Measurements from ENCODE around the gene EXOC6B.

Gene EXOC6B

DNA sequence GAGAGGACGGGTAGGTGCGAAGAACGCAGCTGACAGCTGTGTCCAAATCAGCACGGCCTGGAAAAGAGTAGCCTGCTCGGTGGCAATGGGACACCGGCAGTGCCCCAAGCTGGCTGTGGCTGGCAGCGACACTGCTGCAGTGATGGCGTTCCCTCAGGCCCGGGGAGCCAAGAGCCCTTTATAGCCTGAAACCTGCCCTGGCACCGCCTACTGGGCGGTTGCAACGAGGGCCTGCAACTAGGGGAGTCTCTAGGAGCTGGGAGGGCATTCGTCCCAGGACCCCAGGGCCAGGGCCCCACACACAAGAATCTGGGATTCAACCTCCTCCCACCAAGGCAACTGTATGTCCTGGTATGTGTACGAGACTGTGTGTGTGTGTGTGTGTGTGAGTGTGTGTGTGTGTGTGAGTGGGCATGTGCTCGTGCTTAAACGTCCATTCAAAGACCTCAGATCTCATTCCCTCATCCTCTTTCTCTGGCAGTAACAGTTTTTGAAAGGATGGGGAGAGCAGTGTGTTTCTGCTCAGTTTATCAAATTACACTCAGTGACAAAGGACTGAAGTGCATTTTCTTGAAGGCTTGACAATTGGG is 671.4 kb downstream of the EXOC6B start:
- DNase-seq (ENCODE audit: low spot score in 2 of 2) = no peak
- no peaks in the 10 kb centered on the region for H3K9me3 ChIP-seq
- no peaks in the 10 kb centered on the region for H3K36me3 ChIP-seq (replicated peaks)
- H3K4me1 ChIP-seq = peaks cover under 1% of the 10 kb centered on the region
- H3K4me3 ChIP-seq = no peak overlapping the region
- in situ Hi-C loops (cut with MboI; ENCODE audit: low sequenced_read_pairs) = loop anchor here (5.0 to 25.0 kb wide), 3 partner anchors 227 to 607 kb away; no protein-coding TSS in a partner anchor
- H3K27me3 ChIP-seq (ENCODE audit: low read depth) = peaks cover 18% of the 10 kb centered on the region

DNA sequence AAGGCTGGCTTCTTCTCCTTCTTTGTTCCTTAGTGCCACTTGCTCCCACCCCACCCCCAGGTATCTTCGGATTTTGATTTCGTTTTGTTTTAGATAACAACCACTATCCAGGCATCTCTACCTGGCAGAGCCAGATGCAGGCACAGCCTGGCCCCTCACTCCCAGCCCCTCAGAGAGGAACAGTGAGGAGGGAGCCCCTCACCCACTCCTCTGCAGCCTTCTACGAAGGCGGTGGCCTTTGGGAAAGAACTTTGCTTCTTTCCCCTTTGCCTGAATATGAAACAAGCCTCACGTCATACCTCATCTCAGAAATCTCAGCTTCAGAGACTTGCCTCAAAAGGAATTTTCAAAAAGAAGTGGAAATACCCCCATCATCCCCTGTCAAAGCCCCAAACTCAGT is 671.9 kb downstream of the EXOC6B start:
- Histone ChIP-seq H3K36me3 (replicated peaks) (no peaks in the 10 kb centered on the region), H3K27me3 (ENCODE audit: low read depth) (peaks cover 23% of the 10 kb centered on the region), H3K9me3 (no peaks in the 10 kb centered on the region), H3K4me3 (no peak overlapping the region), H3K4me1 (peaks cover 3% of the 10 kb centered on the region)
- in situ Hi-C loops (cut with MboI; ENCODE audit: low sequenced_read_pairs) = loop anchor here (5.0 to 25.0 kb wide), 3 partner anchors 227 to 607 kb away; no protein-coding TSS in a partner anchor
- DNase-seq (ENCODE audit: low spot score in 2 of 2) = no peak

DNA sequence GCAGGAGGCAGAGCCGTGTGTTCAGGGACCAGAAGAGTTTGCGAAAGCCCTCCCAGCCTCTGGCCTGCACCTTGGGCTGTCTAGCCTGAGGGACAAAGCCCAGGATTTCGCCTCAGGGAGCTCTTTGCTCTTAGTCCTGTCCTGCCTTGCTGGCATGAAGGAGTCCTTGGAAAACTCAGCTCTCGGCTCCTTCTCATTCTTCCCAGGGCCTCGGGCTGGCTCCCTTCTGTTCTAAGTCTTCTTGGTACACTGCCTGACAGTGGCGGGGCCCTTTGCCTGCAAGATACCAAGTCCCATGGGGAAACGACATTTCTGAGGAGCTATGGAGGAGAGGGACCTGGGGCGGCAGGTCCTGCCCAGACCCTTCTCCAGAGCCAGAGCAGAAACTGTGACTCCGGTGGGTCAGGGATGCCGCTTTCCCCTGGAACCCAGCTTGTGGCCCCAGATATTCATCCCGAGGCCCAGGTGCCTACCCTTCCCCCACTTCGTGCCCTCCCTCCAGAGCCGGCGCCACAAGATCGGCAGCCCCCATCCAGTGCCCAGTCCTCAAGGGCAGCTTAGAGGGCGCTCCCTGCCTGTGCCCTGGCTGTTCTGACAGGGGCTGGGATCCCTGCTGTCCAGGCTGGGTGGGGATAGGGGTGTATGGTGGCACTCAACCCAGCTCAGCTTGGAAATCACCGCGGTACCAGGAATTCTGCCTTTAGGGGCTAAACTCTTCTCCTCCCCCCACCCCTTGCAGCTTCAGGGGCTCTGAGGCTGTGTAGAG is 672.6 kb downstream of the EXOC6B start:
- Histone ChIP-seq H3K9me3 (no peaks in the 10 kb centered on the region), H3K27me3 (ENCODE audit: low read depth) (peaks cover 23% of the 10 kb centered on the region), H3K4me3 (no peak overlapping the region), H3K36me3 (replicated peaks) (no peaks in the 10 kb centered on the region), H3K4me1 (peaks cover 3% of the 10 kb centered on the region)
- DNase-seq (ENCODE audit: low spot score in 2 of 2) = no peak
- in situ Hi-C loops (cut with MboI; ENCODE audit: low sequenced_read_pairs) = loop anchor here (5.0 to 25.0 kb wide), 3 partner anchors 226 to 606 kb away; no protein-coding TSS in a partner anchor

DNA sequence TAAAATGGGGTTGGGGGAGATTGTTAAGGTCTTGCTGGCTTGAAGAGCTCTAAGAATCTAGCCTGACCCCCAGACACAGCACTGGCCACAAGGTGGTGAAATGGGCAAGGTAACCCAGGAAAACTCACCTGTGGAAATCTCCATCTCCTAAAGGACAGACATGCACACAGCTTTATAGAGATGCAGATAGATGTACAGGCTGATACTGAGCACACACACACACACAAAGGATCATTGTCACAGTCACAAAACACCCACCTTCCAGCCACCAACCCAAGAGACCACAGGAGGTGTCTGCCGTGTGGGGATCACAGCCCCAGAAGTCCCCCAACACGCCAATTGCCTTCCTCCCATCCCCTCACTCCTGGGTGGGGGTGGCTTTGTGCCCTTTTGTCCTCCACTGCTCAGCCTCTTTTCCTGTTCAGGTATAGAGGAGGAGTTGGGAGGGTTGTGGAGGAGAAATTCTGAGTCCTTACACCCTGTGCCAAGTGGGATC is 674.9 kb downstream of the EXOC6B start:
- in situ Hi-C loops (cut with MboI; ENCODE audit: low sequenced_read_pairs) = loop anchor here (5.0 to 25.0 kb wide), 3 partner anchors 224 to 604 kb away; no protein-coding TSS in a partner anchor
- H3K4me1 ChIP-seq = peaks cover 5% of the 10 kb centered on the region
- no peaks in the 10 kb centered on the region for H3K36me3 ChIP-seq (replicated peaks)
- H3K4me3 ChIP-seq = no peak overlapping the region
- H3K9me3 ChIP-seq = no peaks in the 10 kb centered on the region
- DNase-seq (ENCODE audit: low spot score in 2 of 2) = no peak
- H3K27me3 ChIP-seq (ENCODE audit: low read depth) = peaks cover 16% of the 10 kb centered on the region

DNA sequence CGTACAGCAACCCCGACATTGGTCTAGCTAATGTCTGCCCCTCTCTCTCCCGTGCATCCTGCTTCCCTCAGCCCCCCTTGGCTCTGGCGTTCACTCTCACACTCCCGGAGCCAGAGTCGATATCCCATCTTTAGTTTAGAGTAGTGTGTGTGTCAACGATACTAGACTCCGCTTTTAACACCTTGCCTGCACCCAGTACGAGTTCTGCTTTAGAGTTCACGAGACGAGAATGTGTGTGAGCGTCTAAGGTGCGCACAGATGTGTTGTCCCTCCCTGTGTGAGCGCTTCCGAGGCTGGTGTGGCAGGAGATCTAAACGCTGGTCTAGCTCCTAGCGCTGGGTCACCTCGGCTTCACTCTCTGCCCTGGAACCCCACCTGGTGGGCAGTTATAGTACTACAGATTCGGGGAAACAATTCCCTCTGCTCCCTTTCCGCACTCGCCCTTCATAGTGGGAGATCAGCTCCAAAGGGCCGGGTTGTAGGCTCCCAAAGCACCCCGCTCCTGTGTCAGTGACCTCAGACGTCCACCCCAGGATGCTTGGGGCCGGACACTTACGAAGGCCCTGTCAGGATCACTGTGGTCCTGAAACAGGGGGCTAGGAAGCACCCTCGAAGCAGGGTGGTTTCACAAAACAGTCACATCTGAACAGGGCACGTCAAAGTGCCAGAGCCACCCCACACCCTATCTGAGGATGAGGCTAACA is 675.5 kb downstream of the EXOC6B start:
- H3K9me3 ChIP-seq = no peaks in the 10 kb centered on the region
- no peak overlapping the region for H3K4me3 ChIP-seq
- peaks cover 5% of the 10 kb centered on the region for H3K4me1 ChIP-seq
- in situ Hi-C loops (cut with MboI; ENCODE audit: low sequenced_read_pairs) = loop anchor here (5.0 to 25.0 kb wide), 3 partner anchors 223 to 603 kb away; no protein-coding TSS in a partner anchor
- DNase-seq (ENCODE audit: low spot score in 2 of 2) = peak; percentile 64 to 90
- peaks cover 12% of the 10 kb centered on the region for H3K27me3 ChIP-seq (ENCODE audit: low read depth)
- no peaks in the 10 kb centered on the region for H3K36me3 ChIP-seq (replicated peaks)

DNA sequence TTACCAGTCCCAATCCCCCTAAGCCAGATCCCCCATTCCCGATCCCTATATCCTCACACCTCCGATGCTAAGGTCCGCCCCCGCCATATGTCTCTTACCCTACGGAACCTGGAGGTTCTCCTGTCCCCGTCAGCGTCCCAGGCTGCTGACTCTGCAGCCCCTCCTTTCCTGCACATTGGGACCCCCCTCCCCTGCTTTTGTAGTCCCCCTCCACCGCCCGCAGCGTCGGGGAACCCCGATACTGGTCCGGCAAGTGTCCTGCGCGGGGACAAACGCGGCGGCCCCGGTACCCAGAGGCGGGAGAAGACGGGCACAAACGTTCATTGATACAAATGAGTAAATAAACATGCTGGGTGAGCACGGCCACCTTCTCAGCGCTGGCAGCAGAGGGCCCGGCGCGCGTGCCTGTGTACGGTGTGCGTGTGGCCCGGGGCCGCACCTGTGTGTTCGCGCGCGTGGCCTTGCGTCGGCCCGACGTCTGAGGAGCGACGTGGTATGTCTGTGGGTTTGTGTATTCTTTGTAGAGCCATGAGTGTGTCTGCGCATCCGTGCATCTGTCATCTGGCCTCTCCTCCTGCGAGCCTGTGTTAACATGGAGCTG is 676.2 kb downstream of the EXOC6B start:
- H3K4me3 ChIP-seq = no peak overlapping the region; the same call in 1 of the 2 replicates
- peaks cover 12% of the 10 kb centered on the region for H3K27me3 ChIP-seq (ENCODE audit: low read depth)
- no peak for DNase-seq (ENCODE audit: low spot score in 2 of 2)
- in situ Hi-C loops (cut with MboI; ENCODE audit: low sequenced_read_pairs) = loop anchor here (5.0 to 25.0 kb wide), 3 partner anchors 222 to 602 kb away; no protein-coding TSS in a partner anchor
- no peaks in the 10 kb centered on the region for H3K36me3 ChIP-seq (replicated peaks)
- no peaks in the 10 kb centered on the region for H3K9me3 ChIP-seq
- peaks cover 5% of the 10 kb centered on the region for H3K4me1 ChIP-seq

DNA sequence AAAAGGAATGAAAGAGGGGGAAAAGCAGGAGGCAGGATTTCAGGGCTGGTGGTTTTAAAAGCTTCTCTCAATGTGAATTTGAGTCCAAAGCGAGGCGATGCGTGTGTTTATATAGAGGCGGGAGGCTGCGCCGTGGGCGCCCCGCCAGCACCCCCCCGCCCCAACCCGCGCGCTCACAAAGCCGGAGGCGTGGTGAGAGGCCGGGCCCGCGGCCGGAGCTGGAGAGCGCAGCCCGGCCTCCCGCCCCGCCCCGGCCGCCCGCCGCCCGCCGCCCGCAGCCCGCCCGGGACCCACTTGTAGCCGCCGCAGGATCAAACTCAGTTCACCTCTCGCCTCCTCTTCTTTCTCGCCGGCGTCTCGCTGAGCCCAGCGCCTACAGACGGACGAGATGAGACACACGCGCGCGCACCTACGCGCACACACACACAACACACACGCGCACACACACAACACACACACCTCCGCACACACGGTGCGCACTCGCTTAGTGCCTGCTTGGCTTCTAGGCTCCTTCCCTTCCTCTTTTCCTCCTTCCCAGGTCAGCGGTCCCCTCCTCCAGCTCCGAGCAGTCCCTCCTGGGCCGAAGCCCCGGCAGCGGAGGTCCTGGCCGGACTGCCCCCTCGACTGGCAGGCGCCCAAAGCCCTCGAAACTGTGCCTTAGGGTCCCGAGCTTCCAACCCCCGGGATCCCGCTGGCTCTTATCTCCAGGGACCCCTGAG is 676.8 kb downstream of the EXOC6B start:
- H3K4me1 ChIP-seq = peaks cover 7% of the 10 kb centered on the region
- in situ Hi-C loops (cut with MboI; ENCODE audit: low sequenced_read_pairs) = no loop called here
- H3K27me3 ChIP-seq (ENCODE audit: low read depth) = peaks cover 12% of the 10 kb centered on the region
- H3K4me3 ChIP-seq = peak overlapping the region; percentile 33
- no peaks in the 10 kb centered on the region for H3K36me3 ChIP-seq (replicated peaks)
- no peaks in the 10 kb centered on the region for H3K9me3 ChIP-seq
- peak; percentile 33 to 62 for DNase-seq (ENCODE audit: low spot score in 2 of 2)

DNA sequence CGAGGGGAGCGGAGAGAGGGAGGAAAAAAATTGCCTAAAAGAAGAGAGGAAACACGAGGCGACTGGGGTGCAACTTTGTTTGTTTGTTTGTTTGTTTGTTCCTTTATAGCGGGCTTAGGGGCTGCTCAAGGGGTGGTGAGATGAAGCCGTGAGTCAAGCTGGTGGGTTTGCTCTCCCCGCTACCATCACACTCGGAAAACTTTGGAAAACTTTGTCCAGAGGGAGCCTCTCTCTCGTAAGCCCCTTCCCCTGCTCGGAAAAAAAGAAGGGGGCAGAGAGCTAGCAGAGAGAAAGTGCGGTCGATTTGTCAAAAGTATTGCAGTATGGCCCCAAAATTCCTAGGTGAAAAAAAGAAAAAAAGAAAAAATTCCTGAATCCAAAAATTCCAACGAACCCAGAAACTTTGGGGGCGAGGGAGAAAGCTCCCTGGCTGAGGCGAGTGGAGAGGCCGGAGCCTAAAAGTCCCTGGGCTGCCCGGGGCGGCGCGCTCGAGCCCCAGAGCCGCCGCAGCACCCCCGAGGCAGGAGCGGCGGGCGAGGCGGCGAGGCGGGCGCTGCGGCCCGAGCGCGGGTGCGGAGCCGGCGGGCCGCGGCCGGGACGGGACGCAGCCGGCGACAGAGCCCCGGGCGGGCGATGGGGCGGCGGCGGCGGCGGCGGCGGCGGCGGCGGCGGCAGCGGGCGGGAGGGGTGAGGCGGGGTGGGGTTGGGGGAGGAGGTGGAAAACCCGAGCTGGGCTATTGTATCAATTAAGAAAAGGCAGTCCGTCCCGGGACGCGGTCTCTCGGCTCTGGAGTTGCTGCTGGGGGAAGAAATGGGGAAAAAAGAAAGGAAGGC is 677.6 kb downstream of the EXOC6B start:
- Histone ChIP-seq H3K36me3 (replicated peaks) (no peaks in the 10 kb centered on the region), H3K4me1 (peaks cover 12% of the 10 kb centered on the region), H3K4me3 (peak overlapping the region; percentile 33), H3K27me3 (ENCODE audit: low read depth) (peaks cover 12% of the 10 kb centered on the region), H3K9me3 (no peaks in the 10 kb centered on the region)
- peak; percentile 19 to 58 for DNase-seq (ENCODE audit: low spot score in 2 of 2)
- in situ Hi-C loops (cut with MboI; ENCODE audit: low sequenced_read_pairs) = no loop called here

DNA sequence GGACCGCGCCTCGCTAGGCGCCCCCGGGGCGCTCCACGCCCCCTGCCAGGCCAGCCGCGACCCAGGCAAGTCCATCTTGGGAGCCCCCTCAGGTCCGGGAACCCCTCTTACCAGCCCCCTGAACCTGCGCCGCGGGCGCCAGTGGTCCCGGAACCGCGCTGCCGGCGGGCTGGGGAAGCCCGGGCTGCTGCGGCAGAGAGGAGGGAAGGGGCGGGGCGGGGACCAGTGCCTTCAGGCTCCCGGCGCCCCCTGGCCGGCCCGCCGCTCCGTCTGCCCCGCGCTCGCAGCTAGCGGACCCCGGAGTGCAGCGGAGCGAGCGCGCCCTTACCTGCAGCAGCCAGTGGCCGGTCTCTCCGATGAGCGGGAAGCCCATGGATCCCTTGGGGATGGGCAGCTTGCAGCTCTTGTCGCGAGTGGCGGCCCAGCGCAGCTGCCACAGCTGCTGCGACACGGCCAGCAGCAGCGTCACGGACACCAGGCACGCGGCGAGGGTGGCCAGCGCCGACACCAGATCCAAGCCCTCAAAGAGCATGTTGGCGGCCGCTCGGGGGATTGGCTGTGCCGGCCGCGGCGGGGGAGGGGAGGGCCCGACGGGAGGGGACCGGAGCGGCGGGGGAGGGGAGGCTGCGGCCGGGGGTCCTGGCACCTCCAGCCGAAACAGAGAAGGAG is 678.4 kb downstream of the EXOC6B start, which contains the start of gene CYP26B1:
CYP26B1 (minus strand) TSS at position 560 of the 669 bp plus-strand sequence; CDS start at position 532, 28 bp downstream.
- no peaks in the 10 kb centered on the region for H3K36me3 ChIP-seq (replicated peaks)
- H3K4me3 ChIP-seq = peak within 1 kb of the TSS; percentile 33
- in situ Hi-C loops (cut with MboI; ENCODE audit: low sequenced_read_pairs) = no loop called here
- peaks cover 18% of the 10 kb centered on the region for H3K4me1 ChIP-seq
- no peaks in the 10 kb centered on the region for H3K9me3 ChIP-seq
- H3K27me3 ChIP-seq (ENCODE audit: low read depth) = peaks cover 12% of the 10 kb centered on the region
- peak in 1 of 2 experiments; percentile 18 for DNase-seq (ENCODE audit: low spot score in 2 of 2)

DNA sequence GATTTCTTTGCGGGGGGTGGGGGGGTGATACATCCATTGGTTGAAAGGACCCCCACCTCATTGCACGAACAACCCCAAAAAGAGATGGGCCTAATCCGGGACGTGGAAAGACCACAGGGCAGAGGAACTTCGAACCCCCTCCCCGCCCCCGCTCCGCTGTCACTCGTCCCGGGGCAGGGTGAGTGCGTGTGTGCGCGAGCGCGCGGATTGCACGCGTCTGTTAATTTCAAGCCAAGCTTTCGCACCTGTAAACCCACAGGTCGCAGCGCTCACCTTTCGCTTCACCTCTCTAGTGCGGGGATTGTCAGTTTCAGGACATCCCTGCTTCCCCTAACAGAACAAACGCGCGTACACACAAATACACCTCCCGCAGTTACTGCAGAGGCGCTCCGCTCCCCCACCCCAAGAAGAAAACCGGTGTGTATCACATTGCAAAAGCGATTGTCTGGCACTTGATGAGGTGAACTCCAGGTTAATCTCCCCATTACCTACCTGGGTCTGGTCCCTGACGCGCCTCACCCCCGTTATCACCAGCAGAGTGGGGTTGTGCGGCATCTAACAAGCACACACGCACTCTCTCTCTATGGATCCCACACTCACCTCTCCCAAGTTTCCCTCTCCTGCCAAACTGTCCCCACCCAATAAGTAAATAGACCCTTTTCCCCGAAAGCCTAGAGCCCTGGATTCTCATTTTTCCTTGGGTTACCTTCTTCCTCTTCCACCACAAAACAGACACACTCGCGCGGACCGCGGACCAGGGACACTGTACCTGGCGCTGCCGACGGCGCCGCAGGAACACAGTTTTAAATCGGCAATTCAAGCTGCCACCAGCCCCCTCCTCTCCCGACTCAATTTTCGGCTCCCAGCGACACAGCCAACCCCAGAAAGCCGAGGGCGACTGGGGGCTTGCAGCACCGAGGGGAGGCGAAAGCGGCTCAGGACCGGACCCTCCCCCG is 679.2 kb downstream of the EXOC6B start:
- Histone ChIP-seq H3K4me3 (no peak overlapping the region), H3K9me3 (no peaks in the 10 kb centered on the region), H3K36me3 (replicated peaks) (no peaks in the 10 kb centered on the region), H3K4me1 (peaks cover 18% of the 10 kb centered on the region), H3K27me3 (ENCODE audit: low read depth) (peaks cover 12% of the 10 kb centered on the region)
- in situ Hi-C loops (cut with MboI; ENCODE audit: low sequenced_read_pairs) = no loop called here
- peak in 1 of 2 experiments; percentile 7 for DNase-seq (ENCODE audit: low spot score in 2 of 2)

Measured in HAP-1 (cell line).